ENCODE data around the gene VSIR.
A peak's percentile ranks its signal among the peaks of the same experiment; 100 is the strongest.

The VSIR gene

GRCh38 chr10:71727105-71727737 is 46.1 kb downstream of the VSIR start:
- peak; percentile 69 to 72 for DNase-seq

DNA sequence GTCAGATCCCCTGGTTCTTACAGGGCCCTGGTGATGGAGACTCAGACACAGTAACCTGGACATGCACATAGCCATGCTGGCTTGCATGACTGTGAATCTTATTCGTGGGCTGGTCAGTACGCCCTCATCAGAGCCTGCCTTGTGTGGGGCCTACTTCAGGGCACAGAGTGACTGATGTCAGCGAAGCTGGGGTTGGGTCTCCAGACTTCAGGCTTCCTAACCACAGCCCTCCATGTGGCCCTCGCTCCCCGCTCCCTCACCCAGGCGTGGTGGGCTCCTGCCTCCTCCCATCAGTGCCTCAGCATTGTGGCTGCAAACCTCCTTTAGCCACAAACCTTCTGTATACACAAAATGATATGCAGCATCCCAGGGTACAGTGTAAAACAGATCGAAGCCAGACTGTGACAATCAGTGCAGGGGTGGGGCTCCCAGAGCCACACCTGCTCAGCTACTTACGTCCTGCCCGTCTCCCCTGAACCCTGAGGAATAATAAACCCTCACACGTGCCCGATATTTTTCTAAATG is 46.7 kb downstream of the VSIR start:
- DNase-seq: peak; percentile 64 to 68

DNA sequence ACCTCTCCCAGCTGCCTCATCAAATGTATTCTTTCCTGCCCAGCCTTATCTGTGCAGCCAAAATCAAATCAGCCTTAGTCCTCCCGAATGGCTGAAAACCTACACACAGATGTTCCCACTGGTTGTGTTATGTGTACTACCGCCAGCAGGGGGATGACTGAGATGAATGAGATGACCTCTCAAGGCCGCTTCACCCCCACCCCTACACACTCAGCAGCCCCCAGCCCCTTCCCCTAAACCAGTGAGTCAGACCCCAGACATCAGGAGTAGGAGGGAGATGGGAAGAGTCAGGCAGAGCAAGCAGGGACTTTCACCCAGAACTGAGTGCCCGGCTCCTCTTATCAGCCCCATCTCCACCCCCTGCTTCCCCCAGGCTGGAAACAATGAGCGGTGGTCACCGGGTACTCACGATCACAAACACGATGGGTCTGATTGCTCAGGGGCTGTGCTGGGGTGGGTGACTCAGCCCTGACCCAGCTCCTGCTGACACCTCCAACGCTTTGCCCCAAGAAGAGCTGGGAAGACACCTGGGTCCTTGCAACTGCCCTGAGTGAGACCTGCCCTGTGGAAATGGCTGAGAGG is 47.2 kb downstream of the VSIR start:
- peak; percentile 83 to 84 for DNase-seq

DNA sequence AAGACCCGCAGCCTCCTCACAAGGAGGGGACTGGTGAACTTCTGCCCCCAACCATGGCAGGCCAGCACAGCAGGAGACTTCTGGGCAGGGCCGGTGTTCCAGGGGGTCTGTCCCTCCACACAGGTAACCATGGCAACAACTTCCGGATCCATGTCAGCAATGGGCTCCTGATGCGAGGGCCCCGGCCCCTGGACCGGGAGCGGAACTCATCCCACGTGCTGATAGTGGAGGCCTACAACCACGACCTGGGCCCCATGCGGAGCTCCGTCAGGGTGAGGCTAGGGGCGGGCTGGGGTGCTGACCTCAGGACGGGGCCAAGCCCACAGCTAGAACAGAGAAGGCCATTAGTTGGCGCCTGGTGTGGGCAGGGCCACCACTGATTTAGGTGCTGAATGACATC is 48.1 kb downstream of the VSIR start:
- no peak for DNase-seq

DNA sequence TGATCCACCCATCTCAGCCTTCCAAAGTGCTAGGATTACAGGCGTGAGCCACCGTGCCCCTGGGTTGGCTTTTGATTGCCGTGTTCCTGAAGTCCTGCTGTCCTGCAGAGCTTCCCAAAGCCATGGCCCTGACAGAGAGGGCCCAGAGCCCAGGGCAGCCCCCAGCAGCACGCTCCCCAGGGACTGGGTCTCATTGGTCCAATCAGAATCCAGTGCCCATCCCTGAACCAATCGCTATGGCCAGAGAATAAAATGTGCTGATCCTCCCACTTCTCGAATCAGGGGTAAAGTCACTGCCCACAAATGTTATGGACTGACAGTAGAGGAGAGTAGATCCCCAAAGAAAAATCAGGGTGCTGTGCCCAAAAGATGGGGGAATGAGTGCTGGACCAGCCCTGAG is 48.8 kb downstream of the VSIR start:
- DNase-seq: no peak

DNA sequence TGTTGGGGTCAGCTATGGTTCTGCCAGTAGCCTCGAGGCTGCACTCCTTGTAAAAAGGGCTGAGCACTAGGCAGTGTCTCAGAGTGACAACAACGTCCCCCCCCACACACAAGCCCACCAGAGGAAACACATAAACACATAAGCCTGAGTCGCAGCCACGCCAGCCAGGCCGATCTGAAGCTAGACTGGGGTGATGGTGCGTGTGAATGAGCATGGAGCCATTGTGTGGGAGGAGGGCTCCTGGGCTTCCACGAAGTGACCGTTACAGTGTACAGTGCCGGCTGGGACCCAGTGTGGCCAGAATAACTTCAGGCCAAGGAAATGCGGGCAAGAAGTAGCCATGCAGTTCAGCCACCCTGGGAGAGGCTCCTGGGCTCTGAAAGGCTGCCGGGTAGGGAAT is 50.0 kb downstream of the VSIR start:
- no peak for DNase-seq

DNA sequence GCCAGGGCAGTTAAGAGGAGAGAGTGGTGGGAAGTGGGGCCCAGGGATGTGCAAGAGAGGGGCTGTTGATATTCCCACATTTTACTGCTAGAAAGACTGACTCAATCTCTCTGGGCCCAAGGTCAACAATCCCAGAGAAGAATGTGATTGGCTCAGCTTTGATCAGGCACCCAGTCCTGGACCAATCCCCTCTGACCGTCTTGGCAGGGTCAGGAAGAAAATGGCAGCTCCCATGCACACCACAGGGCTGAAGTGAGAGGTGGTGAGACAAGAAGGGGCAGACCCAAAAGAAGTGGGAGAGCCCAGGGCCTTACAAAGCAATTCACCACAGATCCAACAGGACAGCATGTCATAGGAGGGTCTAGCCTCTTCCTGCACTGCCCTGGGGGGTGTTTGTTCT is 50.5 kb downstream of the VSIR start:
- no peak for DNase-seq

DNA sequence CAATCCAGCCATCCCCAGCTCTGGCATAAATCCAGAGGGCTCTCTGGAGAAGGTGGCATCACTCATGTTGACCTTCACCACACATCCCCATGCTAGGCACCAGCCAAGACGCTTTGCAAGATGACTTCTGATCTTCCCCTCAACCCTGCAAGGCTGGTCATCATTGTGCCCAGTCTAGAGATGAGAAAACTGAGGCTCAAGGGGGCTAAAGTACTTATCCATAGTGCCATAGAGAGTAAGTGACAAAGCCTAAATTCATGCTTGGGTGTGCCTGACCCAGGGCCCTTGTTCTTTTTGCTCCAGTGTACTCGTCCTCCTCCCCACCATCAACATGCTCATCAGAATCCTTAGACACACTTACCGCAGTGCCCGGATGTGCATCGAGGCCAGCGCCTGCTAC is 52.0 kb downstream of the VSIR start:
- DNase-seq: no peak

- no peak for DNase-seq
Observed at GRCh38 chr10:71720288-71720687, 53.0 kb downstream of the VSIR start.

DNA sequence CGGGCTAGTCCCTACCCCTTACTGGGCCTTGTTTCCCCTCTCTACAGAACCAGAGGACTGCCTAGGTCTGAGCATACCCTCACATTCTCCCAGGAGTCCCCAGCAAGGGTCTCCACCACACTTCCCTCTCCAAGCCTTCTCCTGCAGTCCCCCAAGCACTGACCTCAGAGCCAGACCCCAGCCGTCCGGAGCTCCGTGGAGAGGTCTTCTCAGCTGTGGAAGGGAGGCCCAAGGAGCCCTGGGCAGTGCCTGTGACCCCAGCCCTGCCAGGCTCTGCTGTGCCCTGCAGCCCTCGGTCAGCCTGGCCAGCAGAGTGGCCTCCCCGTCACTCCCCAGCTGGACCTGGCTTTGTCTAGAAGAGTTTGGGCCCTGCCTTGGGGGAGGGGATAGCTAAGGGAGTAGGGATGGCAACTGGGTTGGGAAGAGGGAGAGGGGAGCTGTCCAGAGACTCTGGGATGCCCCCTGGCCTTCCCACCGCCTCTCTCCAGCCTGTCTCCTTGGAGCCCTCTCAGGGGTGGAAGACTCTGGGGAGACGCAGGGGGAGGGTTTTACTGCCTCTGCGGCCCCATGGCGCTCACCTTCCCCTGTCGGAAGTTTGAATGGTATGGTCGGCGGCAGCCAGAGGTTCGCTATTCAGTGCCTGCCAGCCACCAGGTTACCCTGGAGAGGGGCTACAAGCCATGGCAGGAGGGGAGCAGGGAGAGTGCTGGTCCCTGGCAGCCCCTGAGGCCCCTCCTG is 53.7 kb downstream of the VSIR start, which contains the start of gene C10orf105:
Gene C10orf105, minus strand, starts transcription at position 315 of the 738 bp plus-strand sequence. CDS start 3,441 bp downstream, outside the sequence.
- DNase-seq: no peak

GRCh38 chr10:71719042-71719441 is 54.3 kb downstream of the VSIR start:
- no peak for DNase-seq

DNA sequence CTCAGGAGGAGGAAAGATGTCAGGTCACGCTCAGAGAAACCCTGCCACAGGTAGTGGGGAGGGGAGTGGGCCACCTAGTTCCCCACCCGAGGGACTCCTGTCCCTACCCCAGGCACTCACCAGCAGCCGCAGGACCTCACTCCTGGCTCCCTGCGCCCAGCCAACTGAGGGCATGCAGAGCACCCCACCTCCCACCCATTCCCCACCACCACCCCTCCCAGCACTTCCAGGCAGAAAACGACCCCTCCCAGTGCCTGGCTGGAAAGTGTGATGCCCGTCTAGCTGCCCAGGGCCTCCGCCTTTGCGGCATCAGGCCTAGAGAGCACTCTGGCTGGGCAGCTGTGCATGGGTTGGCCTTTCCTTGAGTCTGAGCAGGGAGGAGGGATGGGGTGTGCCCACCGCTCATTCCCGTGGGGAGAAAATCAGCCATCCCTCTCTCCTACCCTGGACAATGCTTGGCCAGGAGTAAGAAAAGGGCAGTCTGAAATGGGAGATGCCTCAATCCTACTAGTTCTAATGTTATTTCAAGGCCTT is 55.1 kb downstream of the VSIR start:
- no peak for DNase-seq

DNA sequence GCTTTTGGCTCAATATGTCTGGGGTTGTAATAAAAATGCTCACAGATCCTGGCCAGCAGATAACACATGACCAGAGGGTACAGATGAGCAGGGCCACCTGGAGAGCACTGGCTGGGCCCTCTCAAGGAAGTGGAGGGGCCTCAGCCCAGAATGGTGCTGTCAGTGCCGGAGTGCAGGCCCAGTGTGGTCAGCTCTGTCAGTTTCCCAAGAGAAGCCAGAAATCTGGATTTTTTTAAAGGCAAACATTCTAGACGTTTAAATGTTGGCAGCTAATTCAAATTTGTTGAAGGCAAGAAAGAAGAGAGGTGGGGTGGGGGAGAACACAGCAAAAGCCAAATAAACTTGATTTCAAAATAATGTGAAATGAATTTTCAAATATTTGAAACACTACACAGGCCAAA is 55.8 kb downstream of the VSIR start:
- DNase-seq: no peak

GRCh38 chr10:71717056-71717455 is 56.3 kb downstream of the VSIR start:
- DNase-seq: no peak

DNA sequence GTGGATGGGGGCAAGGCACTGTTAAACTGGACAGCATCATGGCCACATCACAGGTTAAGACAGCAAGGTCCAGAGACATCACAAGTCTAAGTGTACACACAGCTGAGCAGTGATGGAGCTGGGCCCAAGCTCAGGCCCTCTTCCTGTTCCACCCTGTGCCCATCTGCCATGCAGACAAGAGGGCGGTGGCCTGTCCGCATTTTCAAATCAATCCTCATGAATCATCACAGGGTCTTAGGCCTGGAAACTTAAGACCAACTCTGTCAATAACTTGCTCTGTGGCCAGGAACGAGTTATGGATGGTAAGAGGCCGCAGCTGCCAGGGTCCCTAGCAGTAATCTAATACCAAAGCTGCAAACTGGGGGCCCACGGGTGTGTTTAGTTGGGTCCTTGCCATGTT is 56.9 kb downstream of the VSIR start:
- DNase-seq: no peak

GRCh38 chr10:71715860-71716259 is 57.5 kb downstream of the VSIR start:
- DNase-seq: no peak

DNA sequence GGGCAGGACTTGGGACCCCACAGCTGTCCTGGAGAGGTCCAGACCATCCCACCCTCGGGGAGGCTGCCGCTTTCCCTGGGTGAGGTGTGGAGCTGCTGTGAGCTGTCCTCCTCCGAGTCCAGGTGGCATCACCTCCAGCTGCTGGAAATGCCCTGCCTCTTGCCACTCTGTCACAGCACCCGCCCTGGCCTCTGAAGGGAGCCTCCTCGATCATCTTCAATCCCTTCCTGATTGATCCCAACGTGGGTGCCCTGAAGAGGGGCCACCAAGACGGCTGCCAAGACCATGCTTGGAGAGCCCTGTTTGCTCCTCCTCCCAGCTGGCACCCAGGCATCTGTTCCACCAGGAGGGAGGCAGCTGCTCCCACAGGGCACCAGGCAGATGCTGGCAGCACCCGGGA is 58.3 kb downstream of the VSIR start:
- no peak for DNase-seq

- no peak for DNase-seq
Observed at GRCh38 chr10:71714592-71714991, 58.7 kb downstream of the VSIR start.

DNA sequence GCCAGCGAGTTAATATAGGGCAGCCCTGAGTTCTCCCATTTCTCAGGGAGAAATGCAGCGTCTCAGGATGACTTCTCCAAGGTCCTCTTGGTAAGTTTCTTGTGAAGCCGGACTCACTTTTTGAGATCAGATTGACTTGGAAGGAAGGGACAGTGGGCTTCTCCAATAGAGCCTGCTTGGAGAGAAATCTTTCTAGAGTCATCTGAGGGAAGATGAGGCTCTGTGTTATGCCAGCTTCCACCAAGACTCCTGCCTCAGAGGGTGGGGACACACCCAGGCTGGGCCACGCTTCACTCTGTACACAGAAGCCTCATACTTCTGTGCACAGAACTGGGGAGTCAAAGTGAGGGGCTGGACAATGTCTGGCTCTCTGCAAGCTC is 59.3 kb downstream of the VSIR start:
- DNase-seq: no peak

DNA sequence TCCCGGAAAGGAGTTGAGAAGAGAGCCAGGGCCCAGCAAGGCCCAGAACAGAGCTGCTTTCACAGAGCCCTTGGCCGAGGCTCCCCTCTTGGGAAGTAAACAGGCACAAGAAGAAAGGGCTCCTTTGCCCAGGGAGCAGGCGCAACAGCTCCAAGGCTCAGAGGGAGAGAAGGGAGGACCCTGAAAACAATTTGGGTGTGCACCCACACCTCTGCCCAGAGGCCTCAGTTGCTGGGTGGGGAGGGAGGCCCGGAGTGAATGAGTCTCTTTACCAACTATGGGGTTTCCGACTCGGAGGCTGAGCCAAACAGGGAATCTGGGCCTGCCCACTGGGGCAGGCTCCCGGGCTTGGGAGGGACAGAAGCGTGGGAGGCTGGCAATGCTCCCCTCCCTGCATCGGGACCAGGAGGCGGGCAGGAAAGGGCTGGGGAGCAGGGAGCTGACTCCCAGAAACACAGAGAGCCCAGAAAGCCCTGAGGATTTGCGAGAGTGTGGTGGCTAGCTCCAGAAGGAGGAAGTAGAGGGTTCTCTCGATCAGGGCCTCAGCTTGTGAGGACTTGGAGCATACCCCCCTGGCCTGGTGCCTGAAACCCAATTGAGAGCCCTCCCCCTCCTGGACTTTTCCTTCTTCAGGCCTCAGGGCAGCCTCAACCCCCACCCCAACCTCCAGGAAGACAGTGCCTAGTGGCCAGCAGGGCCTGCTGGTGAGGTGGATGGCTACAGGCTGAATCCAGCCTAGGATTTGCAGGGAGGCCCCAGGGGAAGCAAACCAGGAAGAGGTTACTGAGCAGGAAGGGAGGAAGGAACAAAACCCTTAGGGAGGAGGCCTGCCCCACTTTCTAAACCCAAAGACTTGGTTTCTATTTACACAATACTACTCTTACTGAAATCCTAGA is 59.9 kb downstream of the VSIR start:
- DNase-seq: peak; percentile 45 to 48

GRCh38 chr10:71712572-71713134 is 60.7 kb downstream of the VSIR start:
- DNase-seq: peak; percentile 31 to 34

GRCh38 chr10:71712170-71712569 is 61.1 kb downstream of the VSIR start:
- no peak for DNase-seq

Data from stimulated activated CD4-positive, alpha-beta T cell treated with anti-CD3 and anti-CD28 coated beads, Interleukin-2, amount 100 ng/mL, for 24 hours (primary cell).